ENCODE data around the gene UNC13A. TPM values are rescaled to one million over a fixed set of nuclear protein-coding genes. Genes with fewer than 3 reads are reported as not detected.

The UNC13A gene
- total RNA-seq, 2 experiments from 2014 or later, result 0.02 TPM

DNA sequence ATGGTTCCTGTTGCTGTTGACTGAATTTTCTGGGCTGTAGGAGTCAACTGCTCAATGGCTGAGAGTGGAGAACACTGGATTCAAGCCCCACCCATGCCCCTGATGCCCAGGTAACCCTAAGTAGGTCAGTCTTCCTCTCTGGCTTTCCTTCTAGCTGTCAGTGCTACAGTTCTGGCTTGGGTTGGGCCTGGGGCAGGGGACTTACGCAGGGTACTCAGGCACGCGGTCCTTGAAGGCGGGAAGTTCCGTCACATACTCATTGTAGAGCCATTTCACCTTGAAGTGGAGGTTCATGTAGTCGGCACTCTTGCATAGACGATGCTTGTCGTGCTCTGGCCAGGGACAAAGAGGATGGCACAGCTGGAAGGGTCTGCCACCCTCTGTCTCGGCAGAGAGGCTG is 55.6 kb downstream of the UNC13A start:
- ChIA-PET POLR2A (no interaction called here), CTCF (no interaction called here)
- DNase-seq, result no peak
- Mint-ChIP-seq H3K36me3 (no peaks in the 10 kb centered on the region), H3K4me3 (no peak overlapping the region), H3K27ac (no peak overlapping the region), H3K9me3 (no peaks in the 10 kb centered on the region), H3K27me3 (no peaks in the 10 kb centered on the region), H3K4me1 (ENCODE audit: low read depth) (no peaks in the 10 kb centered on the region)
- intact Hi-C loops (cut with micrococcal nuclease), result no loop called here

DNA sequence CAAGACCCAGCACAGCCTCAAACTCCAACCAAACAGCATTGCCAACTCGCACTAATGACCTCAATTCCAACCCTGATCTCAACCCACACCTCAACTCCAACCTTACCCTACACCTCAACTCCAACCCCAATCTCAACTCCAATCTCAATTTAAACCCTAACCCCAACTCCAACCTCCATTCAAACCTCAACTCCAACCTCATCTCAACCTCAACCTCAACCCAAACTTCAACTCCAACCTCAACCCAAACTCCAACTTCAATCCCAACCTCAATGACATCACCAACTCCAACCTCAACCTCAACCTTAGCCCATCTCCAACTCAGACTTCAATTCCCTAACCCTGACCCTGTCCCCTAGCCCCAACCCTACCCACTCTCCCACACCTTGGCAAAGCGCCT is 58.4 kb downstream of the UNC13A start:
- no peak overlapping the region for H3K27ac Mint-ChIP-seq
- H3K4me3 Mint-ChIP-seq, result no peak overlapping the region
- DNase-seq, result no peak
- CTCF ChIA-PET, result no interaction called here
- no peaks in the 10 kb centered on the region for H3K9me3 Mint-ChIP-seq
- intact Hi-C loops (cut with micrococcal nuclease), result no loop called here
- POLR2A ChIA-PET, result no interaction called here
- no peaks in the 10 kb centered on the region for H3K27me3 Mint-ChIP-seq
- H3K4me1 Mint-ChIP-seq (ENCODE audit: low read depth), result no peaks in the 10 kb centered on the region
- H3K36me3 Mint-ChIP-seq, result no peaks in the 10 kb centered on the region

DNA sequence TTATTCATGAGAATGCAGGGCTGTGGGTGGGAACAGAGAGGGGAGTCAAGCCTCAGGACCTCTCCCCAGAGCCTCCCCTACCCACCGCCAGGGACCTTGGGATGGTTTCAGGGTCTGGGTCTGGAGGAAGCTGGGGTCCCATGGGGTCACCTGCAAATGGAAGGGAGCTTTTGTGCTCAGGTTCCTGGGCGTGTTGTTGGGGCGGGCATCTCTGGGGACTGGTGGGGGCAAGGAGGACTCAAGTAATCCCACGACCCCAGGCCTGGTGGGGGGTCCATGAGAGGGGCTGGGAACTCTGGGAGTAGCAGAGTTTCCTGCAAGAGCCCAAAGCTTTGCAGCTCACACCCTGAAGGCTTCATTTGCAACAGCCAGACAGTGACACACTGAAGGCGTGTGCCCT is 60.2 kb downstream of the UNC13A start:
- no peaks in the 10 kb centered on the region for H3K4me1 Mint-ChIP-seq (ENCODE audit: low read depth)
- ChIA-PET CTCF (no interaction called here), POLR2A (no interaction called here)
- no peaks in the 10 kb centered on the region for H3K27me3 Mint-ChIP-seq
- DNase-seq, result no peak
- no peak overlapping the region for H3K4me3 Mint-ChIP-seq
- H3K9me3 Mint-ChIP-seq, result no peaks in the 10 kb centered on the region
- H3K27ac Mint-ChIP-seq, result no peak overlapping the region
- intact Hi-C loops (cut with micrococcal nuclease), result no loop called here
- no peaks in the 10 kb centered on the region for H3K36me3 Mint-ChIP-seq

DNA sequence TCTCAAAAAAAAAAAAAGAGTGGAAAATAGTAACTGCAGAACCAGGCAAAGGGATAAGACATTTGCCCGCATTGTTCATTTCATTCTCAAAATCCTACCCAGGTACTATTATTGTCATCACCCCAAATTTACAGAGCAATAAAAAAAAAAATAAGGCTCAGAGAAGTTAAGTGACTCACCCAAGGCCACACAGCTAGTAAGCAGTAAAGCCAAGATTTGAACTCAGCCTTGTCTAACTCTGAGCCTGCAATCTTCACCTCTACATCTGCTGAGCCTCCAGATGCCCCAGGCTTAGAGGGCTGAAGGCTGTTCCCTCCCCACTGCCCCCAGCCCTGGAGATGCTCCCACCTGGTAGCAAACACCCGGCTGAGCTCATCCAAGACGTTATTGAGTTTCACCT is 61.0 kb downstream of the UNC13A start:
- Mint-ChIP-seq H3K4me1 (ENCODE audit: low read depth) (peaks cover 3% of the 10 kb centered on the region), H3K9me3 (no peaks in the 10 kb centered on the region), H3K27ac (no peak overlapping the region), H3K27me3 (no peaks in the 10 kb centered on the region), H3K36me3 (no peaks in the 10 kb centered on the region), H3K4me3 (no peak overlapping the region)
- DNase-seq, result no peak
- ChIA-PET CTCF (interaction anchor here (0.7 to 0.8 kb wide), 2 partner anchors 21 to 229 kb away, joined by 3 to 4 read pairs; no protein-coding TSS in a partner anchor), POLR2A (no interaction called here)
- intact Hi-C loops (cut with micrococcal nuclease), result no loop called here

DNA sequence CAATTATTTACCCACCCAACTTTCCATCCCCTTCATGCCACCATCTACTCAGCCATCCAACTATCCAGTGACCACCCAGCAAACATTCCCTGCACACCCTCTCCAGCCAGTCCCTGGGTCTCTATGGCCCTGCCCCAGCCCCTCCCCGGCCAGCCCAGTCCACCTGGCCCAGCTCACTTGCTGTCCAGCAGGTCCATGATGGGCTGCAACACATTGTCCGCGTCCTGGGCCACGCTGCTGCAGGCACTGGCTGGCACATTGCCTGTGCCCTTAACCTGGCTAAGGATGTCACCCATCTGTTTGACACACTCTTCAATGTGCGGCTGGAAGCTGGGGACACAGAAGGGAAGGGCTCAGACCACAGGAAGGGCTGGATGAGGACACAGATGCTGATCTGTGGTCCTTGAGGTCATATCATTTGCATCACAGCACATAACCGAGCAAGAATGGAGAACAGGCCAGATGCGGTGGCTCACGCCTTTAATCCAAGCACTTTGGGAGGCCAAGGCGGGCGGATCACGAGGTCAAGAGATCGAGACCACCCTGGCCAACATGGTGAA is 61.6 kb downstream of the UNC13A start:
- ChIA-PET CTCF (no interaction called here), POLR2A (no interaction called here)
- H3K4me3 Mint-ChIP-seq, result no peak overlapping the region
- H3K9me3 Mint-ChIP-seq, result peaks cover 4% of the 10 kb centered on the region
- H3K4me1 Mint-ChIP-seq (ENCODE audit: low read depth), result peaks cover 3% of the 10 kb centered on the region
- no peak overlapping the region for H3K27ac Mint-ChIP-seq
- intact Hi-C loops (cut with micrococcal nuclease), result no loop called here
- DNase-seq, result no peak
- H3K27me3 Mint-ChIP-seq, result no peaks in the 10 kb centered on the region
- H3K36me3 Mint-ChIP-seq, result no peaks in the 10 kb centered on the region

DNA sequence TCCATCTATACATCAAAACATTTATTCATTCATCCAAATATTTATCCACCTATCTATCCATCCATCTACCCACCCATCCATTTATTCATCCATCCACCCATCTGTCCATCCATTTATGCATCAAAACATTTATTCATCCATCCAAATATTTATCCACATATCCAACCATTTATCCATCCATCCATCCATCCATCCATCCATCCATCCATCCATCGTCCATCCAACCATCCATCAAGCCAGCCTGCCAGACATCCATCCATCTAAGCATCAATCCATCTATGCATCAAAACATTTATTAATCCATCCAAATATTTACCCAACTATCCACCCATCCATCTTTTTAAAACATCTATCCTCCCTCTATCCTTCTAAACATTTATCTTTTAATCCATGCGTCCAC is 62.2 kb downstream of the UNC13A start:
- no peak for DNase-seq
- Mint-ChIP-seq H3K27me3 (no peaks in the 10 kb centered on the region), H3K27ac (no peak overlapping the region), H3K4me1 (ENCODE audit: low read depth) (peaks cover 3% of the 10 kb centered on the region), H3K4me3 (no peak overlapping the region), H3K9me3 (peaks cover 5% of the 10 kb centered on the region), H3K36me3 (no peaks in the 10 kb centered on the region)
- intact Hi-C loops (cut with micrococcal nuclease), result no loop called here
- POLR2A ChIA-PET, result no interaction called here
- CTCF ChIA-PET, result no interaction called here

DNA sequence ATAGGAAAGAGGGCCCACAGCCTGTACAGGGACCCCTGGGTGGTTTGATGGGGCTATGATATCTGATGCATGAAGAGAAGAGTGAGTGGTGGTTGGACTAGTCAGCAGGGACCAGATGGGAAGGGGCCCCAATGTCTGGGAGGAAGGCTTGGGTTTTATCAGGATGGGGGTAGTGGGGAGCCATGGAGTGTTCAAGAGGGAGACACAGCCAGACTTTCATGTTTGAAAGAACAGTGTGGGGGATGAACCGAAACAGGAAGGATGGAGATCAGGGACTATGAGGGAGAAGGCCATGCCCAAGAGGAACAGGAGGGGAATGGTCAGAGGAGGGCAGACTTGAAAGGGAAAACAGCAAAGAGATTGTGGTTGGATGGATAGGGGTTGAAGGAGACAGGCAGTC is 63.1 kb downstream of the UNC13A start:
- Mint-ChIP-seq H3K4me1 (ENCODE audit: low read depth) (peaks cover 3% of the 10 kb centered on the region), H3K36me3 (no peaks in the 10 kb centered on the region), H3K27ac (no peak overlapping the region), H3K4me3 (no peak overlapping the region), H3K27me3 (no peaks in the 10 kb centered on the region), H3K9me3 (peaks cover 5% of the 10 kb centered on the region)
- ChIA-PET POLR2A (no interaction called here), CTCF (no interaction called here)
- no peak for DNase-seq
- intact Hi-C loops (cut with micrococcal nuclease), result no loop called here

DNA sequence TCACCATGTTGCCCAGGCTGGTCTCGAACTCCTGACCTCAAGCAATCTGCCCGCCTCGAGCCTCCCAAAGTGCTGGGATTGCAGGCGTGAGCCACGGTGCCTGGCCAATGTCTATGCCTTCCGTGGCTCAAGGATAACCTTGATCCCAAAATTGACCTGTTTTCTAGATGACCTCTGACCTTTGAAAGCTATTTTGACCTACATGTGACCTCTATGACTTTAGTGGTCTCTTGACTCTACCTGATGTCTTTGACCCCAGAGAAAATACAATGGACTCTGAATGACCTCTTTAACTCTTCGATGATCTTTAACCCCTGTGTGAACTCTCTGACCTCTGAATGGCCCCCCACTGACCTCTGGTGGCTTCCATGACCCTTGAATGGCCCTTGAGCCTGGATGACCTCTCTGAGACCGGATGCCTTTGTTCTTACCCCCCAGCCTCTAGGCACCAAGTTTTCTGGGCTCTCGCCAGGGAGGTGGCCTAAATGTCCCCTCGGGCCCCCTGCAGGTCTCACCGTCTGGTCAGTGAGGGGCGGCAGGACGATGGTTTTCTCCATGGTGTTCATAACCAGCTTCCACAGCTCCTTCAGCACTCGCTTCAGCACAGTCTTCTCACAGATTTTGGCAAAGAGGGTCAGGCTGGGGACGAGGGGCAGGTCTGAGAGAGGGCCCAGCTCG is 63.7 kb downstream of the UNC13A start:
- no peak for DNase-seq
- intact Hi-C loops (cut with micrococcal nuclease), result no loop called here

DNA sequence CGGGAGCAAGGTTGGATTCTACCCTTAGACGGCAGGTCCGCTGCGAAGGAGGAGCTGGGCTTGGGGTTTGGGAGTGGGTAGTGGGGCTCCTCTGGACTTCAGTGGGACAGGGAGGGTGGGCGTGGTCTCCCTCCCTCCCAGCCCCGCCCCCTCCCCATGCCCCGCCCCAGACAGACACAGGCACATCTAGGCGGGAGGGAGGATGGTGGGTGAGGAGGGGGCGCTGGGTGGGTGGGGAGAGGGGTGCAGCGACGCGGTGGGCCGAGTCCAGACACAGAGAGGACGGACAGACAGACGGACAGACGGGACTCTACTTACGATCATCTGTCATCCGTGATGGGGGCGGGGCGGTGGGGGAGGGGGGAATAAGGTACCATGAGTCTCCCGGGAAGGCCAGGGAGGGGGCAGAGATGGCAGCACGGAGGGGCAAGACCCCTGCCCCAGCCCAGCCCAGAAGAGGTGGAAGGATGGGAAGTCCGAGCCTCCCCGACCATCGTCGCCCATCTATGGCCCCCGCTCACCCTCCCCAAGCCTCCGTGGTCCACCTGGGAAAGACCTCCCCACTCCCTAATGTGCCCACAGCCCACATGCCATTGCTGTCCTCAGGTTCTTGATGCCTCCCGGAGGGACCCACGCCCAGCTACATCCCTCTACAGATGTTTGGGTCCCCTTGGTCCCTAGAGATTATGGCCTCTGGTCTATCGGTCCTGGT is 64.8 kb downstream of the UNC13A start:
- H3K4me3 Mint-ChIP-seq, result no peak overlapping the region
- intact Hi-C loops (cut with micrococcal nuclease), result no loop called here
- no peaks in the 10 kb centered on the region for H3K36me3 Mint-ChIP-seq
- POLR2A ChIA-PET, result no interaction called here
- peaks cover 3% of the 10 kb centered on the region for H3K4me1 Mint-ChIP-seq (ENCODE audit: low read depth)
- DNase-seq, result no peak
- peaks cover 5% of the 10 kb centered on the region for H3K27me3 Mint-ChIP-seq
- peaks cover 5% of the 10 kb centered on the region for H3K9me3 Mint-ChIP-seq
- no peak overlapping the region for H3K27ac Mint-ChIP-seq
- CTCF ChIA-PET, result interaction anchor here (0.7 to 2.8 kb wide), 2 partner anchors 18 to 127 kb away, joined by 3 to 25 read pairs; no protein-coding TSS in a partner anchor

More for the DNA sequence above, 63.7 kb downstream of the UNC13A start:
- H3K36me3 Mint-ChIP-seq, result no peaks in the 10 kb centered on the region
- ChIA-PET POLR2A (no interaction called here), CTCF (no interaction called here)
- peaks cover 5% of the 10 kb centered on the region for H3K9me3 Mint-ChIP-seq
- peaks cover 3% of the 10 kb centered on the region for H3K27me3 Mint-ChIP-seq
- peaks cover 3% of the 10 kb centered on the region for H3K4me1 Mint-ChIP-seq (ENCODE audit: low read depth)
- H3K27ac Mint-ChIP-seq, result no peak overlapping the region
- no peak overlapping the region for H3K4me3 Mint-ChIP-seq

DNA sequence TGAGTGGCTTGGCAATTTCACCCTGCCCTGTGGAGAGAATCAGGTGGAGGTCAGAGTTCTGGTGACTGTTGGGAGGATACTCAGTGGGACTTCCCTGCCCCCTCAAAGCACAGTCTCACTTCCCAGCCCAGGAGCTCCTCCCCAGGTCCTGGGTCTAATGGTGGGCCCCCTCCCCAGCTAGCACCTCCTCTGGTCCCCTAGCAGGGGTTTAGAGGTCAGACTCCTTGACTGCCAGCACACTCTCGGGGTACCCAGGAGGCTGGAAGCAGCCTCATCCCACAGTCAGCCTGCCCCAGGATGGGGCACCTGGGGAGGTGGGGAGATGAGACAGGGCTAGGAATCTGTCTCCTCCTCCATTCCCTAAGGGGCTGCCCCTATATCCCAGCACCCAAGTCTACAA is 67.5 kb downstream of the UNC13A start:
- DNase-seq, result no peak
- ChIA-PET POLR2A (no interaction called here), CTCF (interaction anchor here (0.5 to 2.8 kb wide), 3 partner anchors 15 to 47 kb away, joined by 5 to 25 read pairs (median 10); no protein-coding TSS in a partner anchor)
- Mint-ChIP-seq H3K9me3 (peaks cover 5% of the 10 kb centered on the region), H3K36me3 (no peaks in the 10 kb centered on the region), H3K27ac (no peak overlapping the region), H3K4me3 (no peak overlapping the region), H3K27me3 (peaks cover 23% of the 10 kb centered on the region), H3K4me1 (ENCODE audit: low read depth) (peaks cover 6% of the 10 kb centered on the region)
- intact Hi-C loops (cut with micrococcal nuclease), result no loop called here

DNA sequence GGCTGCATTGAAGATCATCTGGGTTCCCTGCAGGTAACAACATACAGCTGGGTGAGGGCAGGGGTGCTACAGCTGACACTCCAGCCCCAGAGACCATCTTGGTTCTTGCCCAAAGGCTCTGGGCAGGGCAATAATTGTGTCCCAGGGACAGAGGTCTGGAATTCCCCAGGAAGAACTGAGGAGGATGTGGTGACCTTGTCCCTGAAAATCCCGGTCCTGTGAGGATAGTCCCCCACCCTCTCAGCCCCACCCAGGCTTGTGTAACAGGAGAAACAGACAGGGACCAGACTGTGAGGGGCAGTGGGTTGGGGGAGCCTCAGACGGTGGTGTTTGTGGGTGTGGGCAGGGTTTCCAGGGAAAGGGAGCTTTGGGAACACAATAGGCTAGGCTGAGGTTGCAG is 69.2 kb downstream of the UNC13A start:
- Mint-ChIP-seq H3K27ac (no peak overlapping the region), H3K4me1 (ENCODE audit: low read depth) (peaks cover 6% of the 10 kb centered on the region), H3K4me3 (no peak overlapping the region), H3K36me3 (no peaks in the 10 kb centered on the region), H3K9me3 (peaks cover 5% of the 10 kb centered on the region), H3K27me3 (peaks cover 23% of the 10 kb centered on the region)
- ChIA-PET CTCF (interaction anchor here (0.8 to 1.3 kb wide), 2 partner anchors 13 to 123 kb away, joined by 3 read pairs; no protein-coding TSS in a partner anchor), POLR2A (interaction anchor here (0.6 kb wide), 1 partner anchor 97 kb away, joined by 4 read pairs; no protein-coding TSS in a partner anchor)
- intact Hi-C loops (cut with micrococcal nuclease), result no loop called here
- DNase-seq, result no peak

DNA sequence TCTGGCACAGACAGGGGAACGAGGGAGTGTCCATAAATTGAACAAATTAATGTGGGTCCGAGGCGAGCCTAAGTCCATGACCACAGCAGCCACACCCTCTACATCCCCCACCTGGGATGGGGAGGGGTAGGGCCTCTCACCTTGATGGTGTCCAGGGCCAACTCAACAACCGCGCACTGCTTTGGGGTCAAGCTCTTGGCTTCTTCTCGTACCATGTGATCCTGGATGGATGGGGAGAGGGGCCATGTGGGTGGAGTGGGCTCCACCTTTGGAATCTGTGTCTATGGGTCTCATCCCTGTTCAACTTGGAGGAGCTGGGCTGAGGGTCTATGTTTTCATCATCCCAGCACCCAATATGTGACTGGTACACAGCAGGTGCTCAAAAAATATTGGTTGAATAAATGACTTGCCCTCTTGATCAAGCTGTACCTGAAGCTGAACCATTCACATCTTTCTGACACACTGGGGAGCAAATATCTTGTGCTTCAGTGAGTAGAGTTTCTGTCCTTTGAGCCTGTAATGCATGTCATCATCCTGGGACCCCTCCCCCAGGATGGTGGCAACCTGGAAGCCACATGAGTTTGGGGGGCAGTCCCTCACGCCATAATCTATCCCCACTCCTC is 69.8 kb downstream of the UNC13A start:
- no peak overlapping the region for H3K4me3 Mint-ChIP-seq
- H3K27ac Mint-ChIP-seq, result no peak overlapping the region
- H3K4me1 Mint-ChIP-seq (ENCODE audit: low read depth), result peaks cover 6% of the 10 kb centered on the region
- intact Hi-C loops (cut with micrococcal nuclease), result no loop called here
- no peaks in the 10 kb centered on the region for H3K36me3 Mint-ChIP-seq
- H3K27me3 Mint-ChIP-seq, result peaks cover 23% of the 10 kb centered on the region
- peaks cover 5% of the 10 kb centered on the region for H3K9me3 Mint-ChIP-seq
- POLR2A ChIA-PET, result interaction anchor here (0.6 kb wide), 2 partner anchors 97 to 309 kb away, joined by 3 to 4 read pairs; no protein-coding TSS in a partner anchor
- CTCF ChIA-PET, result interaction anchor here (0.8 to 1.3 kb wide), 2 partner anchors 12 to 122 kb away, joined by 3 read pairs; no protein-coding TSS in a partner anchor
- DNase-seq, result no peak

Measured in activated CD4-positive, alpha-beta memory T cell treated with anti-CD3 and anti-CD28 coated beads for 36 hours (primary cell).